H9 (cell line): Measurements from ENCODE around the gene MRPL37. TPM values are rescaled to one million over a fixed set of nuclear protein-coding genes. Genes with fewer than 3 reads are reported as not detected.
A peak's percentile ranks its signal among the peaks of the same experiment; 100 is the strongest.

Source experiments
- DNase-seq: peaks from one replicate; pipeline ENCODE4 v3.0.0-alpha.2; 2017
- H2AFZ ChIP-seq: one replicate; pipeline ENCODE4 v1.6.1; 2013; ENCODE audit warnings: mild to moderate bottlenecking, low read length, control low read depth, moderate library complexity
- H2AK5ac ChIP-seq: 2 replicates; pipeline ENCODE4 v1.6.1; 2013; ENCODE audit warnings: low read length, control low read depth, mixed read lengths; ENCODE audit not compliant: insufficient read length
- H2BK120ac ChIP-seq: one replicate; pipeline ENCODE4 v1.6.1; 2013; ENCODE audit warnings: low read depth, mild to moderate bottlenecking, low read length, control low read depth, inconsistent platforms; ENCODE audit not compliant: poor library complexity, severe bottlenecking
- H2BK12ac ChIP-seq: 2 replicates; pipeline ENCODE4 v1.6.1; 2013; ENCODE audit warnings: low read length, control low read depth, mixed read lengths, low read depth; ENCODE audit not compliant: insufficient read length
- H2BK15ac ChIP-seq: 2 replicates; pipeline ENCODE4 v1.6.1; 2013; ENCODE audit warnings: low read depth, low read length, control low read depth
- H2BK20ac ChIP-seq: one replicate; pipeline ENCODE4 v1.6.1; 2013; ENCODE audit warnings: low read depth, mild to moderate bottlenecking, low read length, control low read depth, inconsistent platforms; ENCODE audit not compliant: poor library complexity, severe bottlenecking
- H2BK5ac ChIP-seq: 2 replicates; pipeline ENCODE4 v1.6.1; 2013; ENCODE audit warnings: low read length, control low read depth, mixed read lengths; ENCODE audit not compliant: insufficient read length
- H3K14ac ChIP-seq: 2 replicates; pipeline ENCODE4 v1.6.1; 2013; ENCODE audit warnings: low read length, control low read depth; ENCODE audit not compliant: insufficient read depth
- H3K18ac ChIP-seq: 2 replicates; pipeline ENCODE4 v1.6.1; 2013; ENCODE audit warnings: low read depth, mild to moderate bottlenecking, mixed read lengths, low read length, control low read depth; ENCODE audit not compliant: insufficient read length
- H3K23ac ChIP-seq: 2 replicates; pipeline ENCODE4 v1.6.1; 2013; ENCODE audit warnings: low read length, control low read depth, mixed read lengths, low read depth; ENCODE audit not compliant: insufficient read length
- H3K23me2 ChIP-seq: 2 replicates; pipeline ENCODE4 v1.6.1; 2013; ENCODE audit warnings: low read depth, mild to moderate bottlenecking, mixed read lengths, low read length, control low read depth; ENCODE audit not compliant: insufficient read length, poor library complexity, severe bottlenecking
- H3K27ac ChIP-seq: 2 replicates; pipeline ENCODE4 v1.5.1; 2013; ENCODE audit warnings: low read length, control low read depth, mixed read lengths, low read depth; ENCODE audit not compliant: insufficient read length
- H3K27me3 ChIP-seq: 2 replicates; pipeline ENCODE4 v1.6.1; 2013; ENCODE audit warnings: low read length, control low read depth, inconsistent platforms; ENCODE audit not compliant: insufficient read depth
- H3K4ac ChIP-seq: 2 replicates; pipeline ENCODE4 v1.6.1; 2013; ENCODE audit warnings: low read depth, mild to moderate bottlenecking, control low read depth, inconsistent platforms, low read length, moderate library complexity
- H3K4me1 ChIP-seq: 2 replicates; pipeline ENCODE4 v1.6.1; 2013; ENCODE audit warnings: low read length, control low read depth, inconsistent platforms; ENCODE audit not compliant: insufficient read depth
- H3K4me2 ChIP-seq: 2 replicates; pipeline ENCODE4 v1.6.1; 2013; ENCODE audit warnings: low read length, control low read depth, mixed read lengths; ENCODE audit not compliant: insufficient read length, insufficient read depth
- H3K56ac ChIP-seq: 2 replicates; pipeline ENCODE4 v1.6.1; 2013; ENCODE audit warnings: low read depth, mild to moderate bottlenecking, mixed read lengths, low read length, control low read depth; ENCODE audit not compliant: insufficient read length
- H3K79me1 ChIP-seq: 2 replicates; pipeline ENCODE4 v1.6.1; 2013; ENCODE audit warnings: low read depth, mild to moderate bottlenecking, moderate library complexity, low read length, control low read depth, inconsistent platforms; ENCODE audit not compliant: insufficient read depth, poor library complexity, severe bottlenecking
- H3K79me2 ChIP-seq: 2 replicates; pipeline ENCODE4 v1.6.1; 2013; ENCODE audit warnings: low read length, control low read depth, inconsistent platforms; ENCODE audit not compliant: insufficient read depth
- H3K9ac ChIP-seq: 2 replicates; pipeline ENCODE4 v1.6.1; 2013; ENCODE audit warnings: low read length, control low read depth, mixed read lengths; ENCODE audit not compliant: insufficient read length; ENCODE audit errors: extremely low read depth
- H3K9me3 ChIP-seq: one replicate; pipeline ENCODE4 v1.6.1; 2013; ENCODE audit warnings: low read depth, low read length, inconsistent platforms; ENCODE audit not compliant: control insufficient read depth
- H3T11ph ChIP-seq: one replicate; pipeline ENCODE4 v1.6.1; 2013; ENCODE audit warnings: mild to moderate bottlenecking, low read length, control low read depth, inconsistent platforms
- H4K20me1 ChIP-seq: one replicate; pipeline ENCODE4 v1.6.1; 2013; ENCODE audit not compliant: control insufficient read depth, insufficient read length, insufficient read depth
- H4K5ac ChIP-seq: 2 replicates; pipeline ENCODE4 v1.6.1; 2013; ENCODE audit warnings: low read depth, mild to moderate bottlenecking, mixed read lengths, low read length, control low read depth; ENCODE audit not compliant: insufficient read length
- H4K8ac ChIP-seq: replicated peaks from 2 replicates; pipeline ENCODE4 v1.6.1; 2013; ENCODE audit warnings: low read length, control low read depth, mixed read lengths, low read depth; ENCODE audit not compliant: insufficient read length
- H4K91ac ChIP-seq: 2 replicates; pipeline ENCODE4 v1.6.1; 2013; ENCODE audit warnings: low read depth, mild to moderate bottlenecking, moderate library complexity, mixed read lengths, low read length, control low read depth; ENCODE audit not compliant: insufficient read length
- H3K27ac Mint-ChIP-seq, 3 experiments: 2 replicates in 2 of 3; 3 replicates in 1 of 3; pipeline ENCODE4 v1.8.0; 2020 to 2021; ENCODE audit warnings: mixed read lengths in 3 of 3, mild to moderate bottlenecking in 1 of 3, moderate library complexity in 1 of 3
- H3K27me3 Mint-ChIP-seq: 2 replicates; pipeline ENCODE4 v1.8.0; 2021; ENCODE audit warnings: low read depth, mild to moderate bottlenecking, moderate library complexity, mixed read lengths
- H3K36me3 Mint-ChIP-seq, 3 experiments: 2 replicates in 2 of 3; 3 replicates in 1 of 3; pipeline ENCODE4 v1.8.0; 2020 to 2021; ENCODE audit warnings: low read depth in 3 of 3, mixed read lengths in 3 of 3; ENCODE audit not compliant: insufficient read depth in 1 of 3
- H3K4me1 Mint-ChIP-seq, 2 experiments: 2 replicates each; pipeline ENCODE4 v1.8.0; 2020; ENCODE audit warnings: mixed read lengths in 2 of 2
- H3K4me3 Mint-ChIP-seq, 2 experiments: 2 replicates in 1 of 2; 3 replicates in 1 of 2; pipeline ENCODE4 v1.8.0; 2020 to 2021; ENCODE audit warnings: mild to moderate bottlenecking in 2 of 2, mixed read lengths in 2 of 2, moderate library complexity in 1 of 2
- H3K9me3 Mint-ChIP-seq, 2 experiments: 2 replicates in 1 of 2; 3 replicates in 1 of 2; pipeline ENCODE4 v1.8.0; 2020; ENCODE audit warnings: mild to moderate bottlenecking in 2 of 2, mixed read lengths in 2 of 2, moderate library complexity in 1 of 2
- WGBS: extraction: QIAGEN DNeasy Blood & Tissue Kit; methylation state at CpG from one replicate; pipeline ENCODE4 v1.1.7; 2013; ENCODE audit warnings: missing lambda C conversion rate, low lambda C conversion rate, mixed read lengths; ENCODE audit not compliant: insufficient read length; ENCODE audit errors: extremely low coverage; 5-methylcytosine and 5-hydroxymethylcytosine counted together
- total RNA-seq: library from RNA; stranded (reverse); gene quantifications from 2 replicates; pipeline ENCODE4 v1.2.1, GENCODE V29; 2021
- TF ChIP-seq, protein P1 (sequence below): fragments of 200-600 bp; sonication (generic); conservative IDR thresholded peaks from 3 replicates; pipeline ENCODE4 v1.8.0; 2021; ENCODE audit warnings: antibody characterized with exemption, mild to moderate bottlenecking

MRPL37 gene
- total RNA-seq, 1 experiment from 2014 or later = 123 TPM

DNA sequence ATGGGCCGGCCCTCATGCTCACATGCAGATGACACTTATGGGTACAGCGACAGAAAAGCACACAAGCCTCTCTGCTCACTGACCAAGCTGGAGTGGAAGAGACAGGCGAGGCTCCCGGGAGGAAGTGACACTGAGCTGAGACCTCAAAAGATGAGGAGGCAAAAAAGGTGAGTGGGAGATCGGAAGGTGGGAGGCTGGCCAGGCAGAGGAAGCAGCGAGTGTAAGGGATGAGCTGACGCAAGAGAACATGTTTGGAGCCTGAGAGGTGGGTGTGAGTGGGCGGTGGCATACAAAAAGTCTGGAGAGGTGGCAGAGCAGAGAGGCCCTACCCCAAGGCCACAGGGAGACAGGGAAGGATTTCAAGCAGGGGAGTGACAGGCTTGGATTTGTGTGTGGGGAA lies 29.0 kb upstream of the MRPL37 start:
- peak overlapping the region; percentile 10 to 89 (median 49); a peak in 4 of 7 replicates for H3K27ac Mint-ChIP-seq

More for the DNA sequence above, 29.0 kb upstream of the MRPL37 start:
- Histone ChIP-seq H3K4me2 (no peak overlapping the region), H3K9me3 (no peaks in the 10 kb centered on the region), H3K23me2 (no peaks in the 10 kb centered on the region), H3K56ac (no peak overlapping the region), H3K4me1 (no peaks in the 10 kb centered on the region), H4K20me1 (no peaks in the 10 kb centered on the region), H3K23ac (no peak overlapping the region), H3K18ac (no peak overlapping the region), H2AK5ac (no peak overlapping the region), H4K91ac (no peak overlapping the region), H2BK15ac (no peak overlapping the region; the same call in 1 of the 2 replicates), H4K8ac (no peak overlapping the region), H3T11ph (no peak overlapping the region), H3K79me1 (no peaks in the 10 kb centered on the region), H2BK20ac (no peak overlapping the region), H3K4ac (no peak overlapping the region), H3K9ac (no peak overlapping the region), H3K27me3 (no peaks in the 10 kb centered on the region), H4K5ac (no peak overlapping the region), H2BK12ac (no peak overlapping the region), H2AFZ (no peak overlapping the region), H3K27ac (no peak overlapping the region), H3K79me2 (no peaks in the 10 kb centered on the region), H2BK5ac (no peak overlapping the region), H2BK120ac (no peak overlapping the region), H3K14ac (peak overlapping the region; percentile 25; the same call in 1 of the 2 replicates)
- WGBS = no CpG with 5 or more reads among the region's 8 CpGs
- TF ChIP-seq, protein P1, sequence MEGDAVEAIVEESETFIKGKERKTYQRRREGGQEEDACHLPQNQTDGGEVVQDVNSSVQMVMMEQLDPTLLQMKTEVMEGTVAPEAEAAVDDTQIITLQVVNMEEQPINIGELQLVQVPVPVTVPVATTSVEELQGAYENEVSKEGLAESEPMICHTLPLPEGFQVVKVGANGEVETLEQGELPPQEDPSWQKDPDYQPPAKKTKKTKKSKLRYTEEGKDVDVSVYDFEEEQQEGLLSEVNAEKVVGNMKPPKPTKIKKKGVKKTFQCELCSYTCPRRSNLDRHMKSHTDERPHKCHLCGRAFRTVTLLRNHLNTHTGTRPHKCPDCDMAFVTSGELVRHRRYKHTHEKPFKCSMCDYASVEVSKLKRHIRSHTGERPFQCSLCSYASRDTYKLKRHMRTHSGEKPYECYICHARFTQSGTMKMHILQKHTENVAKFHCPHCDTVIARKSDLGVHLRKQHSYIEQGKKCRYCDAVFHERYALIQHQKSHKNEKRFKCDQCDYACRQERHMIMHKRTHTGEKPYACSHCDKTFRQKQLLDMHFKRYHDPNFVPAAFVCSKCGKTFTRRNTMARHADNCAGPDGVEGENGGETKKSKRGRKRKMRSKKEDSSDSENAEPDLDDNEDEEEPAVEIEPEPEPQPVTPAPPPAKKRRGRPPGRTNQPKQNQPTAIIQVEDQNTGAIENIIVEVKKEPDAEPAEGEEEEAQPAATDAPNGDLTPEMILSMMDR = no peak
- Mint-ChIP-seq H3K9me3 (no peaks in the 10 kb centered on the region), H3K36me3 (no peaks in the 10 kb centered on the region), H3K4me1 (peaks cover 4 to 9% of the 10 kb centered on the region in 2 experiments), H3K27me3 (peaks cover 4% of the 10 kb centered on the region), H3K4me3 (no peak overlapping the region; a peak in 1 of 5 replicates)
- no peak for DNase-seq
